Measurements from ENCODE around the gene PLEKHA5.
"Not testable (repeated sequence)": the region's sequence is repeated elsewhere in the genome, so short reads cannot be mapped to it uniquely, and the experiment has no call there.

PLEKHA5 gene

DNA sequence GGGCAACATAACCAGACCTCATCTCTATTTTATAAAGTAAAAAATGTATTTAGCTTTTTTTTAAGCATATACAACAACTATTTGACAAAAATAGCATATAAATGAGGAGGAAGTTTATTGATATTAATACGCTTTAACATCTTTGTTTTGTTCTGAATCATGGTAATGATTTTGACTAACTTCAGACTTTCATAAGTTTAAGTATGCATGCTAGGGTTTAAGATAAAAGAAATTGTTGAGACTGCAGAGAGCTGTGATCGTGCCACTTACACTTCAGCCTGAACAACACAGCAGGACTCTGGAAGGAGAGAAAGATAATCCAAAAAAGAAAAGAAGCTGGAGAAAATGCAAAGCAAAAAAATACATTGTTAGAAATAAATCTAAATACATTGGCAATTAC is 221.8 kb downstream of the PLEKHA5 start:
- no peak for DNase-seq

DNA sequence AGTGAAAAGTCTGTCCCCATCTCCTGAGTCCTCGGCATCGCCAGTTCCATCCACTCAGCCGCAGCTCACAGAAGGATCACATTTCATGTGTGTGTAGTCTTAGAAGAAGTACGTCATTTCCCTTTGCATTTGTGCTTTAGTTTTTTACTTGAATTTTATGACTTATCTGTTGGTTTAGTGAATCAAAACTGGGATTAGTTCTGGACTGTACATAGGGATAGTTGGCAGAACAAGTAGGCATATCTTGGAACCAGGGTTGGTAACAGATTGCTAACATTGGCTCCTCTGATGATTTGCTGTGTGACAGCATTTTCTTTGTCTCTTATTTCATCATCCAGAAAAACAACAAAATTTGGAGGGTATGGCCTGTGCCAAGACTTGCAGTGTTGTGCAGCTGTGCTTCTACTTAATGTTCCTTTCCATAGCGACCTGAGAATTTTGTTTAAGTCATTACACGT is 240.2 kb downstream of the PLEKHA5 start:
- no peak for DNase-seq

DNA sequence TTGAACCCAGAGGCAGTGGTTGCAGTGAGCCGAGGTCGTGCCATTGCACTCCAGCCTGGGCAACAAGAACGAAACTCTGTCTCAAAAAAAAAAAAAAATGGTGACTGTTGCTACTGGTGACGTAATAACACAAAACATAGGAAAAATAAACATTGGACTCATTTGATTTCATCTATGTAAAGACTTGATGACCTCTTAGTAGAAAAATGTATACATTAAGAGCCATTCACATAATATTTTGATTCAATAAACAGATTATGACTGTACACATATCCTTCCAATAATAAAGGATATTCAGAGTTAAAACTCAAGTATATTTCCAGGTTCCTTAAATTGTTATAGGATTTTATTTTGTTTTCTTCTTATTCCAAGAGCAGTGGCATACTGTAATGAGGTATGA is 244.1 kb downstream of the PLEKHA5 start:
- DNase-seq, result no peak

DNA sequence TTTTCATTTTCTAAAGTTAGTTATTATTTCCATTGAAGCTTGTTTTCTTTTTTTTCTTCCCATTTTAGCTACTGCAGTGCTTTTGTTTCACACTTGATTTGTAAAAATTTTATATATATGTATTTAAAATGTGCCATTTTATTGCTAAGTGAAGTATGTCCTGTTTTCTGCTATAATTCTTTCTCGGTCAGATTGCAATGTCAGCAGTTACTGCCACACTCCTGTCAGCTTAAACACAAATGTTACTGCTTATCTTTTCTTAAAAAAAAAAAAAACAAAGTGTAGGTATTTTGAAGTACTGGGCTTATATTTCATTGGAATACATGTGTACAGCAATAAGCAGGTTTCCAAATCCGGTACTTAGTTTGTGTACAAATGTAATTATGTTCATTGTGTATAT is 246.4 kb downstream of the PLEKHA5 start:
- DNase-seq, result no peak

DNA sequence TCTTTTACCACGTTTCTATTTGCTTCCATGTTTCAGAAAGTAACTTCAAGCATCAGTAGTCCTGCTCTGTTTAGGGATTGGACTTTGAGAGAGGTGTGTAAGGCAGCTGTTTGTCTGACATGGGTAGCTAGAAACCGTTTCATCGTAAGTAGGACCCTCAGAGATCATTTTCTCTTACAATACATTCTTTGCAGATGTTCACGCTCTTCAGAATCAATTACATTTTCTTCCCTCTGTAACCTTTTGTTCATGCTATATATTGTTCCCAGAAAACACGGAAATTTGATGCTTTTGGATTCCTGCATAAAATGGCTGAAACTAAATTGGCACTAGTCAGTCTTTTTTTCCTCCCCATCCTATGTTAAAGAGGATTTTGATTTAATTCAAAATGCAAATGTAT is 247.2 kb downstream of the PLEKHA5 start:
- no peak for DNase-seq

DNA sequence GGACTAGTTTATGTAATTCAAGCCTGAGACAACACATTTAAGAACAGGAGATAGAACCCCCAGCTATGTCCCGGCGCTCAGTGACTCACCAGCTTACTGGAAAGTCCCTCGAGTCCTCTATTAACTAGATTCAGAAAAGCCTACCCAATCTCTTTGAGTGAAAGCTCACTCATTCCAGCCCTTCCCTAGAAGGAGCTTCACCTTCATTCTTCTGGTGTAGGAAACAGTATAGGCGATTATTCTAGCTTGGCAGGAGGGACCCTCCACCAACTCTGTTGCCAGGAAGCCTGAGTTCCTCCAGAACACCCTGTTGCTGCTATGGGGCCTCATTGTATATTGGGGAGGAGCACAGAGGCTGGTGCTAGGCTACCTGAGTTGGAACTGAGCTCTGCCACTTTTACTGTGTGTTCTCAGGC is 252.6 kb downstream of the PLEKHA5 start:
- peak; percentile 31 to 53 for DNase-seq

DNA sequence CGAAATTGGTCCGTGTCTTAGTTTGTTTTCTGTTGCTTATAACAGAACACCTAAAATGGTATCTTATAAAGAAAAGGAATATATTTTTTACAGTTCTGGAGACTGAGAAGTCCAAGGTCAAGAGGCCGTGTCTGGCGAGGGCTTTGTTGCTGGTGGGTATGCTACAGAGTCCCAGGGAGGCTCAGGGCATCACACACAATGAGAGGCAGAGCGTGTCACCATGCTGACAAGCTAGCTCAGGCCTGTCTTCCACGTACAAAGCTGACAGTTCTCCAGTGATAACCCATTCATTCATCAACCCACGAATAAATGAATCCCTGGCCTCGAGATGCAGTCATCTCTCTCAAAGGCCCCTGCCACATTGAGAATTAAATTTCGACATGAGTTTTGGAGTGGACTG is 253.0 kb downstream of the PLEKHA5 start:
- no peak for DNase-seq

DNA sequence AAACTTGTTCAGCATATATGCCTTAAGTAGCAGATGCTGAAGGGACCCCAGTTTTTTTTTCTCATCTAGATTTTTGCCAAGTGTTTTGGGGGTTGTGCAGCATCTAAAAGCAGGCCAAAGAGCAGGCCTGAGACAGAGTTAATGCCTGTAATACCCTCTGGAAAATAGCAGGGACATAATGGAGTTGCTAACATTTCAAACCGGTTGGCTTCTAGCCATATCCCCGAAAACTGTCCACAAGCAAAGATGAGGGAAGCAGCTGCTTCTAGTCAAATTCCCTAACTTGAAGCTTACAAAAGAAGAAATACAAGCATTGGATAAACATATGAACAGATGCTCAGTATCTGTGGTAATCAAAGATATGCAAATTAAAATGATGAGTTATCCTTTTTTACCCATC is 257.6 kb downstream of the PLEKHA5 start:
- no peak for DNase-seq

DNA sequence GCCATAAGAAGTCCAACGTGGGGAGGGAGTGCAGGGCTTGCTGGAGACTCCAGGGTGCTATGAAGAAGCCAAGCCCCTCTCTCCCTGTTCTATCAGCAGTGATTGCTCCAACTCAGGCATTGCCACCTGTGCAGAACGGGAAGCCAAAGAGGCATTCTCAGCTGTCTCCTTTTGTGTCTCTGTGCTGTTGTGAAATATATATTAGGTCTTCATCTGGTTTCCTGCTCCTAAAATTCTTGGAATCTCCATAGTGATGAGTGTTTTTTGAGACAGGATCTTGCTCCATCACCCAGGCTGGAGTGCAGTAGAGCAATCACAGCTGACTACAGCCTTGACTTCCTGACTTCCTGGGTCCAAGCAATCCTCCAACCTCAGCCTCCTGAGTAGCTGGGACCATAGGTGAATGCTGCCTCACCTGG is 258.6 kb downstream of the PLEKHA5 start:
- DNase-seq, result no peak

DNA sequence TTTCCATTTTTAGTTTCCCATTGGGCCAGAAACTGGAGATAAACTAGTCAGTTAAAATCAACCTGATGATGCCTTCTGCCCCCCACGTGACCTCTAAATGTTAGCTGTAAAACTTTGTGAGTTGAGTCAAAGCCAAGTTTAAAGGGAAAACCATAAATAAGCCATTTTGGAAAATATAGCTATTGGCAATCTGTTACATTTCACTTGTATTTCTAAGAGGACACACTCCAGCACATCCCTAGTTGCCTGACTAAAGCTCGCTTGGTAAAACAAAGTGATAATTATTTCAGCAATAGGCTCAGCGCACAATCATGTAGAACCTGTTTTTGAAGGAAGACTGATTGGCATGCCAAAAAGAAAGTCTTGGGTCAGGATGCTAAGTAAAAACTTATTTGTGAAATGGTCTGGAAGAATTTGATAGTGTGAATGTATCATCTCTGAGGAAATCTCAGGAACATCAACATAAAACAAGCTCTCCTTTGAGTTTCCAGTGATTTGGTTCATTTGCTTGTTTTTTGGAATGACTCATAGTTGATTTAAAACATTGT is 260.6 kb downstream of the PLEKHA5 start:
- no peak for DNase-seq

DNA sequence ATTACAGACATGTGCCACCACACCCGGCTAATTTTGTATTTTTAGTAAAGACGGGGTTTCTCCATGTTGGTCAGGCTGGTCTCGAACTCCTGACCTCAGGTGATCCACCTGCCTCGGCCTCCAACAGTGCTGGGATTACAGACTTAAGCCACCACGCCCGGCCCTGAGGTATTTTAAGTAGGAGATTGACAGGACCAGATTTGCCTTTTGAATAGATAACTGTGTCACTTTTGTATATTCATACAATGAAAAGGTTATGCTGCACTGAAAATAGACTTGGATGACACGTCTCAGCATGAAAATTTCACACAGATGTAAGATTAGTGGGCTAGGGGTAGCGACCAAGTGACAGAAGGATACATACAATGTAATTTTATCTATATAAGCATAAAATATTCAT is 263.1 kb downstream of the PLEKHA5 start:
- not testable (repeated sequence) for DNase-seq

DNA sequence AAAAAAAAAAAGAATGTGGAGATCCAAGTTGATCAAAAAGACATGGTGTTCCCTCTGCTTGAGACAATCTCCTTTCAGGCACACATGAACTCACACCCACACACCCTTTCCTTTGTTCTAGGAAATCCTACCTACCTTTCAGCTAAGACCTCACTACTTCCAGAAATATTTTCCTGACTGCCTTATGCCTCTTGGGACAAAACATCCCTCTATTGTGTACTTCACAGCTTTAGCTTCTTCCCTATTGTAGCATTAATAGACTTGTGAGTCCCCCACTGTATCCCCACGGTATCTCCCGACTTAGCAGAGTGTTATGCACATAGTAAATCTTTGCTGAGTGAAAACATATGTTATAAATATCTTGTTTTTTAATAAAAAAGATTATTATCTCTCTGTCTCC is 264.9 kb downstream of the PLEKHA5 start:
- no peak for DNase-seq

DNA sequence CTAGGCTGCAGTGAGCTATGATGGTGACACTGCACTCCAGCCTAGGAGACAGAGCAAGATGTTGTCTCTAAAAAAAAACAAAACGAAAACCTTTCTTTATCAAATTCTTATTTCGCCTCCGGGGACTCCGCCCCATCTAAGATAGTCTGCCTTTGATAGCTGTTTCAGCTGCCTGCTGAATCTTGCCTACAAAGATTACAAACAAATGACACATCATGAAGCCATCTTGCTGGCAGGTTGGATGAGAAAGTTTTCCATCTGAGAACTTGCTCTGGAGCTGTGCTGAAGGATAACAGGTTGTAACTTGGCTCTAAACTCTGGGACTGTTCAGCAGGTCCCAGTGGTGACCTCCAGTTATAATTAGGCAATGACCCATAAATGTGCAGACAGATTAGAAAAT is 268.0 kb downstream of the PLEKHA5 start:
- no peak for DNase-seq

DNA sequence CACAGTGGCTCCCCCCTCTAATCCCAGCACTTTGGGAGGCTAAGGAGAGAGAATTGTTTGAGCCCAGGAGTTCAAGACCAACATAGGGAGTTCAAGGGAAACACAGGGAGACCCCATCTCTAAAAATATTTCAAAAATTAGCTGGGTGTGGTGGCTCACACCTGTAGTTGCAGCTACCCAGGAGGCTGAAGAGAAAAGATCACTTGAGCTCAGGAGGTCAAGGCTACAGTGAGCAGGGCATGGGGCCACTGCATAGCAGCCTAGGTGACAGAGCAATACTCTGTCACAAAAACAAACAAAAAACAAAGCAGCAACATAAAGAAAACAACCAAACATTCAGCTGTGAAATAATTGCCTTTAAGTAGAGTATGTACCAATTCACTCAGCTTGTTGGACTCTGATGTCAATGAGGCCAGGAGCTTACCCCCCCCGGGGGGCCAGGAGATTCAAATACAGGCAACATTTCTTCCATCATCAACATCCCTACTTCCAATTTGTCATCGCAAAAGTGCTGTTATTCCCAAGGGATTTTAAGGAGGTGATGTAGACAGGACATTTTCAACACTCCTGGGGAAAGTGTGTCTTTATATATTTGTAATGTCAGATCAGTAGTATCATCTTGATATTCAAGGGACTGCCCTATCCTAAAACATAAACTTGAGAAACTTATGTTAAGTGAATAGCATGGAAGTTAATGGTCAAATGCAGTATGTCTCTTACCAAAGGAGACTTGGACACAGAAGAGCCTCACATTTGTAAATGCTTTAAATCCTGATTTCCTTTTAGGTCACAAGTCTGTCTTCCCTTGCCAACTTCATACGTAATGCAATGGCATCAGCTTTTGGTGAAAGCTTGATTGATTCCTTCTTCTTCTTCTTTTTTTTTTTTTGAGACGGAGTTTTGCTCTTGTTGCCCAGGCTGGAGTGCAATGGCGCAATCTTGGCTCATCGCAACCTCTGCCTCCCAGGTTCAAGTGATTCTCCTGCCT is 269.1 kb downstream of the PLEKHA5 start:
- DNase-seq, result no peak

DNA sequence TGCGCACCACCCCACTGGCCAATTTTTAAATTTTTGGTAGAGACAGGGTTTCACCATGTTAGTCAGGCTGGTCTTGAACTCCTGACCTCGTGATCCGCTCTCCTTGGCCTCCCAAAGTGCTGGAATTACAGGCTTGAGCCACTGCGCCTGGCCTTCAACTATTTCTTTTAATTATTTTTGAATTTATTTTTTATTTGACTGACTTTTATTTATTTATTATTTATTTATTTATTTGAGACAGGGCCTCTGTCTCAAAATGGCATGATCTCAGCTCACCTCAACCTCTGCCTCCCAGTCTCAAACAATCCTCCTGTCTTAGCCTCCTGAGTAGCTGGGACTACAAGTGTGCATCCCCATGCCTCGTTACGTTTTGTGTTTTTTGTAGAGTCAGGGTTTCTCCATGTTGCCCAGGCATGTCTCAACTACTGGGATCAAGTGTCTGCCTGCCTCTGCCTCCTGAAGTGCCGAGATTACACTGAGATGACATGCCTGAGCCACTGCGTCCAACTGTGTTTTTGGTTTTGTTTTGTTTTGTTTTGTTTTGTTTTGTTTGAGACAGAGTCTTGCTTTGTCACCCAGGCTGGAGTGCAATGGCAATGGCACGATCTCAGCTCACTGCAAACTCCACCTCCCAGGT is 271.2 kb downstream of the PLEKHA5 start:
- DNase-seq, result not testable (repeated sequence)

DNA sequence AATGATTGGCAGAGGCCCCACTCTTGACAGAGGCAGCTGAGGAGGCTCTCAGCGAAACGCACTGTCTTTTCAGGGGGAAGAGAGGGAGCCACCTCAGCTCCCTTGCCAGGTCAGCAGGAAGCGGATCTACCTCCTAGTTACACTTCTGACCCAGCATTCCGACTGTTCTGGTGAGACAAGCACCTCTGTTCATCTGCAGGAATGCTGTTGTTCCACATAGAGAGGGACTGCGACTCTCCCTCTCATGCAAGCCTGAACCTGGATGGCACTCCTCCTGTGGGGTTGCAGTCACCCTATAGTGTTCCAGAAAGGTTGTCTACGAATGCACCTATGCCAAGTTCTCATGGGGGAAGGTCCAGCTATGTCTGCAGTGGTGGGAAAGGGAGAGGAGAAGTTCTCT is 272.7 kb downstream of the PLEKHA5 start:
- DNase-seq, result no peak

DNA sequence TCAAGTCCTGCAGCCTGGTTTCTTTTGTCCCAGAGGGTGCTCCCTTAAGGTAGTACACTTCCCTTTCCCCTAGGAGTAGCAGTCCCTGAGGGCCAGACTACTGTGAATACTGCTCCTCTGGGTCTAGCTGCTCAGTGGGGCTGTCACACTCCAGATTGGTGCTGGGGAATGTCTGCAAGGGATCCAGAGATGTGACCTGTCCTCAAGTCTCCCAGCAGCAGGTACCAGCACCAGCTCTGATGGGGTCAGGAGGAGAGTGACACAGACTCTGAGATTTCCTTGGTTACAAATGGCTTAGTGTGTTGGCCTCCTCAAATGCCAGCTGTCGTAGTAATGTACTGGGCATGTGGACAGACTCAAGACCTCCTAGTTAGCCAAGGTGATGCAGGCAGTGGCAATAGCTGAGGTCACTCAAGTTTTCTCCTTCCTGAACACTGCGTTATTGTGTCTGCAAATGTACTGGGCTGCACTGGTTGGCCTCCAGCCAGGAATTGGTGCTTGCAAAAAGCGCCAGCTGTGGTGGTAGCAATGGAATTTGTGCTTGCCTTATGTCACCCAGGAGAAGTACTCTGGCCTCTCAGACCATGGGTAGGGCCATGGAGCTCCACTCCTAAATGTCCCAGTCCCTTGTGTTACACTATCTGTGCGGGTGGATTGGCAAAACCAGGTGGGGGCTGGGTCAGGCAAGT is 273.4 kb downstream of the PLEKHA5 start:
- no peak for DNase-seq

DNA sequence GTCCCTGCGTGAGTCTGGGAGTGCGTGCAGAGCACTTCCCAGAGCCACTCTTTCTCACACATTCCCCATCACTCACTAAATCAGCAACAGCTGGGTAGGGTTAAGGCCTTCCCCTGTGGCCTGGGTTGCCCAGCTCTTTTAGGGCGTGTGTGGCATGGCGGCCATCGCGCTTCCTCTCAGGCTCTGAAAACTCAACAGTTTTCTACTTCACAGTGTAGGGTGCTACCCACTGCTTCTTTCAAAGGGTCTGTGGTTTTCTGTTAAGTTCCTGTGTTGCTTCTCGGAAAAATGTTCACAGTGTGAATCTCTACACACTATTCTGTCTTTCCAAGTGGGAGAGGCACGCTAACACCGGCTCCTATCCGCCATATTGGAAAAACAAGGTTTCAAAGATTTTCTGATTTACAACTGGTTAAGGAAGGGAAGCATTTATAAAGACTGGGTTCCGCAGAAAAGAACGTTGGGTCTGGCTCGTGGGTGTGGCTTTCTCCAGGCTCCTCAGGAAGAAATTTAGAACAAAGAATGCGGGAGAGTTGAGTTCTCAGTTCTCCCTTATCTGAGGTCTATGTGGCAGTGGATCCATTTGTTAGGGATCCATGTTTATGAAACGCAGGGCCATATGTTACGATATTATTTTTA is 274.8 kb downstream of the PLEKHA5 start:
- peak in 1 of 2 experiments; percentile 14 for DNase-seq

DNA sequence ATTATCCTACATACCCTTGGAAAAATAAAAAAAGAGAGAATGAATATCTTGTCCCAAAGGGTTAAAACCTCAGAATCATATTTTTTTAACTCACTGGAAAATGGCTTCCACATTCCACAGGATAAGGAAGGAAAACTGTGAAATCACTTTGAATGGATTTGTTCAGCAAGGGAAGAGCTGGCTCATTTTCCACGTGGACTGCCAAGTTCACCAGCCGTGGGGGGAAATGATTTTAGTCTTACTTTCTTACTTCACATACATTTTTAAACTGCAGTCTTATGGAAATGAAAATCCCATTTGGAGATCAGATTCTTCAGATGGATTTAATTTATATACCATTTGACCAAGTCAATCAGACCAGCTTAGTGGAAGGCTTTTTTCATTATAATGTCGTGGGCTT is 279.8 kb downstream of the PLEKHA5 start:
- no peak for DNase-seq

DNA sequence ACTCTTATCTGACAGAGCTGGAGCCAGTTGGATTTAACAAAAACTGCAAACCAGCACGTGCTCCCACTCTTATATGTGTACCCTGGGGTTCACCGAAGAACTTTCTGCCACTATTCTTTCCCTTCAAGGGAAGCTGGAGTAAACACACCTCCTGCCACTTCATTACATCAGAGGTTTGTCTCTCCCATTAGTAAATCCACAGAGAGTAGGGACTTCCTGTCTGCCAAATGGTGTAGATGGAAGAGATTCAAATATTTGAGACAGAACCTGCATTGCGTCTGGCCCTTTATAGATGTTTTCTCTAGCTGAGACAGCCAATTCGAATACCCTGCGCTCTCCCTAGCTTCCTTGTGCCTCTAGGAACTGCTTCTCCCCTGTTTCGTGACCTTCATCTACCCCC is 280.7 kb downstream of the PLEKHA5 start:
- no peak for DNase-seq

DNA sequence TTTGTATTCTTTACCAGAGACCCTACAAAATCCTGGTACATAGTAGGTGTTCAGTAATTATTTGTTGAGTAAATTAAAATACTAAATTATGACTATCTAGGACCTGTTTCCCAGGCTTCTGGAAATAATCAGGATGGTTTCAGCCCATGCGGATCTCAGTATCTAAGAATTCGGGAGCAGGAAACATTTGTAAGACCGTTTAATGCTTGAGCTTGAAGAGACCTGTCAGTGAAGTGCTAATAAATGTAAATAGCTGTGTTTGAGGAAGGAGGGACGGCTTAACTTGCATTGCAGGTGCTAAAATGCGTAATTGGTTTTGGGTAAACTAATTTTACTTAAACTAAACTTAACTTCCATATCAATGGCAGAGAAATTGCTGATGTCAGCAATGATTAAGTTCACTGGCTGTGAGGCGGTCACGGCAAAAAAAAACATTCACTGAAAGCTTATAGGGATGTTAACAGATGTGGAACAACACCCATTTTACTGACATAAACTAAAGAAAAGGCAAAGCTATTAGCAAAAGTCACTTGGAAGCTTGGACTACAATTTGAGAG is 281.2 kb downstream of the PLEKHA5 start:
- DNase-seq, result no peak

Data from stimulated activated CD4-positive, alpha-beta T cell treated with anti-CD3 and anti-CD28 coated beads, Interleukin-4, amount 100 ng/mL, for 4 hours (primary cell).